Lung (tissue), 12 donors: ENCODE data around the gene CLEC2B. TPM values are rescaled to one million over a fixed set of nuclear protein-coding genes. Genes with fewer than 3 reads are reported as not detected.

Source experiments
- ATAC-seq: fragments of 200-7000 bp; cut with Tn5 transposase; one replicate; pipeline ENCODE4 v1.9.1; 2020; ENCODE audit warnings: moderate number of reproducible peaks; ENCODE audit not compliant: insufficient read depth, low FRiP score
- DNase-seq, 3 donors: peaks; one replicate each; pipeline ENCODE4 v3.0.0-alpha.2; 2013 to 2017
- H3K27ac ChIP-seq, 2 donors: one replicate each; pipeline ENCODE4 v1.5.1; 2013; ENCODE audit warnings: mild to moderate bottlenecking in 2 of 2, moderate library complexity in 2 of 2, control low read depth in 1 of 2, inconsistent platforms in 1 of 2, low read depth in 1 of 2, low read length in 1 of 2
- H3K27me3 ChIP-seq, 3 donors: one replicate each; pipeline ENCODE4 v1.5.1; 2013; ENCODE audit warnings: low read length in 2 of 3; ENCODE audit not compliant: control insufficient read depth in 3 of 3, insufficient read depth in 3 of 3
- H3K36me3 ChIP-seq, 4 donors: one replicate each; pipeline ENCODE4 v1.5.1; 2013; ENCODE audit warnings: low read length in 4 of 4, mild to moderate bottlenecking in 1 of 4, moderate library complexity in 1 of 4; ENCODE audit not compliant: control insufficient read depth in 4 of 4, insufficient read depth in 4 of 4
- H3K4me1 ChIP-seq, 5 donors: one replicate each; pipeline ENCODE4 v1.5.1; 2013; ENCODE audit warnings: low read length in 5 of 5, mild to moderate bottlenecking in 2 of 5, moderate library complexity in 1 of 5; ENCODE audit not compliant: control insufficient read depth in 5 of 5, insufficient read depth in 5 of 5
- H3K4me3 ChIP-seq: one replicate; pipeline ENCODE4 v1.5.1; 2013; ENCODE audit warnings: mild to moderate bottlenecking, control low read depth, moderate library complexity
- H3K9ac ChIP-seq, 2 donors: one replicate each; pipeline ENCODE4 v1.5.1; 2013; ENCODE audit warnings: low read length in 2 of 2, control low read depth in 1 of 2; ENCODE audit not compliant: insufficient read depth in 1 of 2
- H3K9me3 ChIP-seq, 4 donors: one replicate each; pipeline ENCODE4 v1.5.1; 2013; ENCODE audit warnings: low read length in 3 of 4, mild to moderate bottlenecking in 1 of 4, moderate library complexity in 1 of 4; ENCODE audit not compliant: control insufficient read depth in 4 of 4, insufficient read depth in 3 of 4
- WGBS, 2 donors: extraction: QIAGEN DNeasy Blood & Tissue Kit; methylation state at CpG; one replicate each; pipeline ENCODE4 v1.1.7; 2013; 5-methylcytosine and 5-hydroxymethylcytosine counted together
- polyA plus RNA-seq, 2 donors: library from polyadenylated mRNA; stranded (reverse); fragments of 200-250 nt; gene quantifications; one replicate each; pipeline ENCODE4 v1.2.1, GENCODE V29; 2013
- total RNA-seq, 2 donors: library from RNA; depleted of rRNA in 1 of 2; stranded (reverse); fragments of >200 nt in 1 of 2; gene quantifications; one replicate each; pipeline ENCODE4 v1.2.1, GENCODE V29; 2014 to 2021
- TF ChIP-seq, protein P1 (sequence below): IDR thresholded peaks from 2 replicates; pipeline ENCODE4 v1.5.1; 2012; ENCODE audit warnings: mild to moderate bottlenecking; ENCODE audit errors: control extremely low read depth, extremely low read depth
- donor health status: control.
- donor health status: control.
- donor health status: Bipolar disorder and iron deficiency.
- donor health status: healthy.
- donor health status: DM: yes; HTN: yes; CAD: no.

Gene CLEC2B
- total and polyA plus RNA-seq, 4 donors: 14.1 to 70.1 (median 18.0) TPM

DNA sequence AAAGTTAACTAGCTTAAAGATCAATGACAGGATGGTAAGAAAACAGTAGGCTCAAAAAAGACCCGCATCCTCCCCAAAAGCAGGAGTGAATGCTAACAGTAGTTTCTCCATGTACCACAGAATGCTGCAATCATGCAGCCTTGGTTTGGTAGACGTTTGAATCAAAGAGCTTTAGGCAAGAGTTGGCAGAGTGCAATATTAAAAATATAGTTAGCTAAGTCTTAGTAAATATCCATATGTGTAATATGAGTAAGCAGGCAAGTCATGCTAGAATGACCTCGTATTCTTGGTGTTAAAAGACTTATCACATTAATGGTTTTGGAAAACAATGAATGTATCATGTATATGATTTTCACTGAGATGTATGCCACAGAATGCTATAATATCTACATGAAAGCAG lies 60.6 kb downstream of the CLEC2B start:
- TF ChIP-seq, protein P1, sequence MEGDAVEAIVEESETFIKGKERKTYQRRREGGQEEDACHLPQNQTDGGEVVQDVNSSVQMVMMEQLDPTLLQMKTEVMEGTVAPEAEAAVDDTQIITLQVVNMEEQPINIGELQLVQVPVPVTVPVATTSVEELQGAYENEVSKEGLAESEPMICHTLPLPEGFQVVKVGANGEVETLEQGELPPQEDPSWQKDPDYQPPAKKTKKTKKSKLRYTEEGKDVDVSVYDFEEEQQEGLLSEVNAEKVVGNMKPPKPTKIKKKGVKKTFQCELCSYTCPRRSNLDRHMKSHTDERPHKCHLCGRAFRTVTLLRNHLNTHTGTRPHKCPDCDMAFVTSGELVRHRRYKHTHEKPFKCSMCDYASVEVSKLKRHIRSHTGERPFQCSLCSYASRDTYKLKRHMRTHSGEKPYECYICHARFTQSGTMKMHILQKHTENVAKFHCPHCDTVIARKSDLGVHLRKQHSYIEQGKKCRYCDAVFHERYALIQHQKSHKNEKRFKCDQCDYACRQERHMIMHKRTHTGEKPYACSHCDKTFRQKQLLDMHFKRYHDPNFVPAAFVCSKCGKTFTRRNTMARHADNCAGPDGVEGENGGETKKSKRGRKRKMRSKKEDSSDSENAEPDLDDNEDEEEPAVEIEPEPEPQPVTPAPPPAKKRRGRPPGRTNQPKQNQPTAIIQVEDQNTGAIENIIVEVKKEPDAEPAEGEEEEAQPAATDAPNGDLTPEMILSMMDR: no peak
- ATAC-seq: no peak
- Histone ChIP-seq H3K36me3 (no peaks in the 10 kb centered on the region), H3K27ac (no peak overlapping the region), H3K9me3 (no peaks in the 10 kb centered on the region), H3K4me3 (no peak overlapping the region), H3K9ac (no peak overlapping the region), H3K4me1 (peaks cover 0 to 8% (median 0%) of the 10 kb centered on the region in 5 donors), H3K27me3 (no peaks in the 10 kb centered on the region)
- WGBS, 2 donors: 55 to 69% methylated on average over 3 of the region's 3 CpGs
- DNase-seq: no peak

DNA sequence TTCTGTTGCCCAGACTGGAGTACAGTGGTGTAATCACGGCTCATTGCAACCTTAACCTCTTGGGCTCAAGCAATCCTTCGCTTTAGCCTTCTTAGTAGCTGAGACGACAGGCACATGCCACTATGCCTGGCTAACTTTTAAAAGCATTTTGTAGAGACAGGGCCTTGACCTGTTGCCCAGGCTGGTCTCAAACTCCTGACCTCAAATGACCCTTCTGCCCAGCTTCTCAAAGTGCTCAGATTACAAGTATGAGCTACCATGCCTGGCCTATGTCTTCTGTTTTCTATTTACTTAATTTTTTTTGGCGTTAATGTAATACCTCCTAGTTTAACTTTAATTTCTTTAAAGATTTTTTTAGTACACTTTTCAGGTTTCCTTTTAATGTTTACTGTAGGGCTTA lies 62.4 kb downstream of the CLEC2B start:
- no peak overlapping the region for H3K4me3 ChIP-seq
- H3K9me3 ChIP-seq: no peaks in the 10 kb centered on the region
- H3K9ac ChIP-seq: no peak overlapping the region
- H3K27me3 ChIP-seq: no peaks in the 10 kb centered on the region
- peaks cover 0 to 8% (median 0%) of the 10 kb centered on the region in 5 donors for H3K4me1 ChIP-seq
- ATAC-seq (no peak), DNase-seq (no peak)
- 85 to 92% methylated on average over 4 of the region's 4 CpGs for WGBS, 2 donors
- TF ChIP-seq, protein P1: no peak
- no peaks in the 10 kb centered on the region for H3K36me3 ChIP-seq
- H3K27ac ChIP-seq: no peak overlapping the region

DNA sequence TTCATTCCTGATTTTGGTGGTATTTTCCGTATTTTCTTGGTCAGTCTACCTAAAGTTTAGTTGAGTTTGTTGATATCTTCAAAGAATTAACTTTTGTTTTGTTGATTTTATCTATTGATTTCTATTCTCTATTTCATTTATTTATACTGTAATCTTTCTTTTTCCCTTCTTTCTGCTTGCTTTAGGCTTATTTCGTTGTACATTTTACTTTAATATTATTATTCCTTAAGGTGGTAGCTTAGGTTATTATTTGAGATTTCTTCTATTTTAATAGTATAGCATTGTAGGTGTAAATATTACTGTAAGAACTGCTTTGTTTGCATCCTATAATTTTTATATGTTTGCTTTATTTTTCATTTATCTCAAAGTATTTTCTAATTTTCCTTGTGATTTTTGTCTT lies 63.3 kb downstream of the CLEC2B start:
- WGBS, 2 donors: 97% methylated on average over 2 of the region's 2 CpGs
- no peak overlapping the region for H3K27ac ChIP-seq
- TF ChIP-seq, protein P1: no peak
- ATAC-seq: no peak
- H3K27me3 ChIP-seq: no peaks in the 10 kb centered on the region
- no peaks in the 10 kb centered on the region for H3K36me3 ChIP-seq
- H3K4me1 ChIP-seq: peaks cover 0 to 8% (median 0%) of the 10 kb centered on the region in 5 donors
- H3K9me3 ChIP-seq: no peaks in the 10 kb centered on the region
- no peak for DNase-seq
- no peak overlapping the region for H3K9ac ChIP-seq
- H3K4me3 ChIP-seq: no peak overlapping the region

Other genes with a start within 250 kb of the CLEC2B start
- gene CLEC2D, start 199.6 kb downstream of the CLEC2B start, total RNA-seq: 10 to 100 TPM; 11.6 to 30.5 TPM
- gene CLEC2D, start 199.6 kb downstream of the CLEC2B start, polyA plus RNA-seq: 1 to 10 TPM; 4.4 to 6.4 TPM
- gene CLECL1, start 136.3 kb downstream of the CLEC2B start, total RNA-seq: 1 to 10 TPM in 1 of 2 donors, under 1 TPM in 1; 0.74 to 2.1 TPM
- 1 to 10 TPM in 1 of 2 donors, under 1 TPM in 1; 0.72 to 1.9 TPM for gene CLECL1, start 136.3 kb downstream of the CLEC2B start, polyA plus RNA-seq
- gene CD69, start 108.5 kb downstream of the CLEC2B start, total RNA-seq: 10 to 100 TPM in 1 of 2 donors, 1 to 10 TPM in 1; 5.2 to 17.4 TPM
- gene CD69, start 108.5 kb downstream of the CLEC2B start, polyA plus RNA-seq: 10 to 100 TPM in 1 of 2 donors, 1 to 10 TPM in 1; 3.9 to 14.2 TPM
- gene KLRF1, start 41.9 kb downstream of the CLEC2B start, total RNA-seq: 1 to 10 TPM; 1.1 to 2.2 TPM
- 1 to 10 TPM; 1.4 TPM for gene KLRF1, start 41.9 kb downstream of the CLEC2B start, polyA plus RNA-seq
- gene KLRF2, start 12.1 kb upstream of the CLEC2B start, total RNA-seq: not detected
- not detected for gene KLRF2, start 12.1 kb upstream of the CLEC2B start, polyA plus RNA-seq
- gene CLEC2A, start 63.0 kb upstream of the CLEC2B start, total RNA-seq: not detected
- gene CLEC2A, start 63.0 kb upstream of the CLEC2B start, polyA plus RNA-seq: not detected
- gene CLEC12A, start 102.1 kb upstream of the CLEC2B start, total RNA-seq: 10 to 100 TPM; 13.8 to 15.0 TPM
- gene CLEC12A, start 102.1 kb upstream of the CLEC2B start, polyA plus RNA-seq: 10 to 100 TPM; 19.2 to 21.9 TPM
- gene CLEC1B, start 129.8 kb upstream of the CLEC2B start, total RNA-seq: 1 to 10 TPM in 1 of 2 donors, not detected in 1; 2.2 TPM
- gene CLEC1B, start 129.8 kb upstream of the CLEC2B start, polyA plus RNA-seq: 1 to 10 TPM in 1 of 2 donors, under 1 TPM in 1; 0.57 to 1.5 TPM
- 1 to 10 TPM; 2.6 to 3.2 TPM for gene CLEC12B, start 141.3 kb upstream of the CLEC2B start, total RNA-seq
- 1 to 10 TPM in 1 of 2 donors, under 1 TPM in 1; 0.41 to 2.5 TPM for gene CLEC12B, start 141.3 kb upstream of the CLEC2B start, polyA plus RNA-seq
- under 1 TPM; 0.12 to 0.60 TPM for gene CLEC9A, start 161.3 kb upstream of the CLEC2B start, total RNA-seq
- under 1 TPM; 0.14 to 0.52 TPM for gene CLEC9A, start 161.3 kb upstream of the CLEC2B start, polyA plus RNA-seq
- gene CLEC1A, start 229.6 kb upstream of the CLEC2B start, total RNA-seq: 10 to 100 TPM in 1 of 2 donors, 1 to 10 TPM in 1; 7.8 to 18.7 TPM
- 1 to 10 TPM; 6.8 to 9.9 TPM for gene CLEC1A, start 229.6 kb upstream of the CLEC2B start, polyA plus RNA-seq